BJ (cell line): ENCODE measurements around the gene LRRC57. TPM values are rescaled to one million over a fixed set of nuclear protein-coding genes. Genes with fewer than 3 reads are reported as not detected.
"Not testable (repeated sequence)": the region's sequence is repeated elsewhere in the genome, so short reads cannot be mapped to it uniquely, and the experiment has no call there.

Experiments
- CTCF ChIA-PET: fragments of 350-600 bp; formaldehyde crosslinking; extraction: SDS; loops from one replicate; lab custom pipeline; 2021; ENCODE audit warnings: antibody characterized with exemption, inconsistent platforms; lab: Yijun Ruan, JAX
- POLR2A ChIA-PET: fragments of 300-600 bp; sonication (Branson Sonifier 250); formaldehyde crosslinking; extraction: SDS; loops from one replicate; lab custom pipeline; 2021; ENCODE audit warnings: antibody characterized with exemption; lab: Charles Lee
- DNase-seq: peaks from one replicate; pipeline ENCODE4 v3.0.0-alpha.2; 2011; ENCODE audit warnings: low read depth
- H3K27me3 ChIP-seq: 2 replicates; pipeline ENCODE4 v1.6.0; 2011; ENCODE audit warnings: low read length; ENCODE audit not compliant: control insufficient read depth, insufficient read depth
- H3K36me3 ChIP-seq: 2 replicates; pipeline ENCODE4 v1.5.1; 2011; ENCODE audit warnings: low read length; ENCODE audit not compliant: control insufficient read depth, insufficient read depth
- H3K4me3 ChIP-seq: 2 replicates; pipeline ENCODE4 v1.5.1; 2011; ENCODE audit warnings: low read depth, mild to moderate bottlenecking, control low read depth, low read length
- CTCF ChIP-seq: IDR thresholded peaks from 2 replicates; pipeline ENCODE4 v1.5.1; 2011; ENCODE audit warnings: low read depth, mild to moderate bottlenecking, control low read depth, inconsistent platforms, low read length, moderate library complexity; ENCODE audit not compliant: insufficient read depth
- polyA plus RNA-seq: library from polyadenylated mRNA; depleted of rRNA; stranded (reverse); fragments of >200 nt; gene quantifications from 2 replicates; pipeline ENCODE4 v1.2.3, GENCODE V29; 2011

LRRC57 gene
- polyA plus RNA-seq, 1 experiment, result 11.5 TPM

GRCh38 chr15:42576040-42576594, 27.5 kb upstream of the LRRC57 start:
- TF ChIP-seq CTCF, result no peak
- ChIA-PET POLR2A (no interaction called here), CTCF (interaction anchor here (1.5 kb wide), 1 partner anchor 43 kb away, joined by 3 read pairs; no protein-coding TSS in a partner anchor)
- H3K27me3 ChIP-seq, result no peaks in the 10 kb centered on the region
- DNase-seq, result no peak
- no peaks in the 10 kb centered on the region for H3K36me3 ChIP-seq
- H3K4me3 ChIP-seq, result peak overlapping the region; percentile 95

- ChIA-PET CTCF (interaction anchor here (0.6 to 1.5 kb wide), 3 partner anchors 18 to 44 kb away, joined by 3 read pairs; no protein-coding TSS in a partner anchor), POLR2A (interaction anchor here (0.9 kb wide), 1 partner anchor 80 kb away, joined by 3 read pairs; the partner anchor contains the start of gene SNAP23)
- H3K4me3 ChIP-seq, result peak within 1 kb of the TSS; percentile 95
- no peaks in the 10 kb centered on the region for H3K36me3 ChIP-seq
- DNase-seq, result peak; percentile 95
- no peaks in the 10 kb centered on the region for H3K27me3 ChIP-seq
- TF ChIP-seq CTCF, result no peak
Measured at GRCh38 chr15:42575188-42576039, 26.8 kb upstream of the LRRC57 start, which contains the start of gene STARD9. TSS of gene STARD9 (plus strand) at chr15:42575606. CDS start at chr15:42575716, 110 bp downstream.

GRCh38 chr15:42558739-42559138, 10.1 kb upstream of the LRRC57 start:
- Histone ChIP-seq H3K27me3 (no peaks in the 10 kb centered on the region), H3K36me3 (peaks cover 2% of the 10 kb centered on the region; the same call in 1 of the 2 replicates), H3K4me3 (no peak overlapping the region)
- no peak for TF ChIP-seq CTCF
- ChIA-PET POLR2A (no interaction called here), CTCF (no interaction called here)
- no peak for DNase-seq

GRCh38 chr15:42556550-42557207, 8.1 kb upstream of the LRRC57 start:
- POLR2A ChIA-PET, H3K27me3 ChIP-seq, DNase-seq, CTCF ChIA-PET, H3K36me3 ChIP-seq, H3K4me3 ChIP-seq: not testable (repeated sequence)

- CTCF ChIA-PET, result no interaction called here
- H3K36me3 ChIP-seq, result no peaks in the 10 kb centered on the region
- DNase-seq, result no peak
- POLR2A ChIA-PET, result no interaction called here
- no peaks in the 10 kb centered on the region for H3K27me3 ChIP-seq
- no peak for TF ChIP-seq CTCF
- no peak overlapping the region for H3K4me3 ChIP-seq
Measured at GRCh38 chr15:42553554-42553953, 5.0 kb upstream of the LRRC57 start.
